Neural cell (in vitro differentiated cells): ENCODE data around the gene MBD6. TPM values are rescaled to one million over a fixed set of nuclear protein-coding genes. Genes with fewer than 3 reads are reported as not detected.
A peak's percentile ranks its signal among the peaks of the same experiment; 100 is the strongest.

Source experiments
- H2AFZ ChIP-seq: fragments of 200-600, 300-800 bp; sonication (generic), shearing (Covaris generic); 2 replicates; pipeline ENCODE4 v1.6.0; 2014; ENCODE audit warnings: low read depth, mild to moderate bottlenecking, antibody characterized with exemption, low read length, moderate library complexity
- H3F3A ChIP-seq: fragments of 200-600 bp; shearing (Covaris generic); 2 replicates; pipeline ENCODE4 v1.6.1; 2016; ENCODE audit warnings: mild to moderate bottlenecking, moderate library complexity, mixed read lengths, antibody characterized with exemption, low read length; ENCODE audit not compliant: insufficient read depth, poor library complexity, severe bottlenecking
- H3K27ac ChIP-seq: fragments of 200-600, 300-800 bp; sonication (generic), shearing (Covaris generic); 2 replicates; pipeline ENCODE4 v1.5.1; 2014; ENCODE audit warnings: mild to moderate bottlenecking, low read length, moderate library complexity
- H3K27me3 ChIP-seq: fragments of 300-800, 200-600 bp; sonication (generic), shearing (Covaris generic); 2 replicates; pipeline ENCODE4 v1.6.0; 2014; ENCODE audit warnings: mild to moderate bottlenecking, low read depth, low read length, moderate library complexity; ENCODE audit not compliant: insufficient read depth
- H3K36me3 ChIP-seq: fragments of 300-800, 200-600 bp; sonication (generic), shearing (Covaris generic); 2 replicates; pipeline ENCODE4 v1.5.1; 2014; ENCODE audit warnings: mild to moderate bottlenecking, antibody characterized with exemption, low read length, moderate library complexity; ENCODE audit not compliant: insufficient read depth
- H3K4me2 ChIP-seq: fragments of 300-800, 200-600 bp; sonication (generic), shearing (Covaris generic); 2 replicates; pipeline ENCODE4 v1.6.0; 2014; ENCODE audit warnings: mild to moderate bottlenecking, low read length
- H3K4me3 ChIP-seq: fragments of 300-800, 200-600 bp; sonication (generic), shearing (Covaris generic); 2 replicates; pipeline ENCODE4 v1.5.1; 2014; ENCODE audit warnings: mild to moderate bottlenecking, low read length, moderate library complexity
- H3K79me2 ChIP-seq: fragments of 200-600 bp; shearing (Covaris generic); replicated peaks from 2 replicates; pipeline ENCODE4 v1.6.0; 2014; ENCODE audit warnings: mild to moderate bottlenecking, low read length, moderate library complexity; ENCODE audit not compliant: insufficient read depth
- H3K9ac ChIP-seq: fragments of 300-800, 200-600 bp; sonication (generic), shearing (Covaris generic); 2 replicates; pipeline ENCODE4 v1.6.1; 2016; ENCODE audit warnings: mild to moderate bottlenecking, low read length, mixed read lengths
- H3K9me2 ChIP-seq: fragments of 200-600 bp; shearing (Covaris generic); 2 replicates; pipeline ENCODE4 v1.6.1; 2016; ENCODE audit warnings: mild to moderate bottlenecking, low read length, mixed read lengths; ENCODE audit not compliant: insufficient read depth
- H3K9me3 ChIP-seq: fragments of 200-600, 300-800 bp; sonication (generic), shearing (Covaris generic); 2 replicates; pipeline ENCODE4 v1.6.1; 2016; ENCODE audit warnings: mild to moderate bottlenecking, mixed run types, low read length, moderate library complexity, mixed read lengths
- H4K20me1 ChIP-seq: fragments of 200-600 bp; shearing (Covaris generic); 2 replicates; pipeline ENCODE4 v1.6.1; 2016; ENCODE audit warnings: mild to moderate bottlenecking, mixed run types; ENCODE audit not compliant: insufficient read depth
- CTCF ChIP-seq: fragments of 450-650 bp; IDR thresholded peaks from 2 replicates; pipeline ENCODE4 v1.5.1; 2014; ENCODE audit warnings: antibody characterized with exemption, mild to moderate bottlenecking, moderate library complexity; ENCODE audit not compliant: poor library complexity, severe bottlenecking
- EZH2 ChIP-seq: fragments of 200-600, 300-800 bp; shearing (Covaris generic), sonication (generic); IDR thresholded peaks from 2 replicates; pipeline ENCODE4 v1.6.1; 2014; ENCODE audit warnings: antibody characterized with exemption, low read length, borderline replicate concordance, mild to moderate bottlenecking; ENCODE audit not compliant: insufficient read depth, poor library complexity, severe bottlenecking
- MXI1 ChIP-seq: fragments of 450-650 bp; conservative IDR thresholded peaks from 2 replicates; pipeline ENCODE4 v1.6.1; 2014; ENCODE audit warnings: antibody characterized with exemption, mild to moderate bottlenecking; ENCODE audit not compliant: poor library complexity, severe bottlenecking
- POLR2AphosphoS5 ChIP-seq: IDR thresholded peaks from 2 replicates; pipeline ENCODE4 v1.6.1; 2012
- RAD21 ChIP-seq: fragments of 450-650 bp; conservative IDR thresholded peaks from 2 replicates; pipeline ENCODE4 v1.6.1; 2014; ENCODE audit warnings: antibody characterized with exemption, mild to moderate bottlenecking, moderate library complexity
- SMC3 ChIP-seq: fragments of 450-650 bp; conservative IDR thresholded peaks from 2 replicates; pipeline ENCODE4 v1.6.1; 2014; ENCODE audit warnings: antibody characterized with exemption, mild to moderate bottlenecking, moderate library complexity; ENCODE audit not compliant: poor library complexity
- TAF1 ChIP-seq: IDR thresholded peaks from 2 replicates; pipeline ENCODE4 v1.6.1; 2012; ENCODE audit warnings: low read depth
- polyA plus RNA-seq: library from polyadenylated mRNA; depleted of rRNA; stranded (reverse); fragments of >200 nt; gene quantifications from 2 replicates; pipeline ENCODE4 v1.2.3, GENCODE V29; 2014

Gene MBD6
- polyA plus RNA-seq, 1 donor from 2014 or later: 2.1 TPM

GRCh38 chr12:57476162-57476992, 46.2 kb upstream of the MBD6 start:
- no peaks in the 10 kb centered on the region for H4K20me1 ChIP-seq
- H3K36me3 ChIP-seq: no peaks in the 10 kb centered on the region
- H3K4me2 ChIP-seq: no peak overlapping the region
- no peak for TF ChIP-seq SMC3
- no peak for TF ChIP-seq POLR2AphosphoS5
- TF ChIP-seq MXI1: no peak
- no peak for TF ChIP-seq EZH2
- TF ChIP-seq CTCF: no peak
- TF ChIP-seq RAD21: no peak
- no peak for TF ChIP-seq TAF1
- no peaks in the 10 kb centered on the region for H3K9me2 ChIP-seq
- no peak overlapping the region for H3K27ac ChIP-seq
- H3K27me3 ChIP-seq: peaks cover 91% of the 10 kb centered on the region
- H3K9me3 ChIP-seq: no peaks in the 10 kb centered on the region
- peak overlapping the region; percentile 61 for H3K4me3 ChIP-seq
- H3K9ac ChIP-seq: no peak overlapping the region
- no peak overlapping the region for H2AFZ ChIP-seq
- no peaks in the 10 kb centered on the region for H3F3A ChIP-seq
- no peaks in the 10 kb centered on the region for H3K79me2 ChIP-seq

GRCh38 chr12:57476993-57477709, 45.5 kb upstream of the MBD6 start:
- no peak overlapping the region for H3K27ac ChIP-seq
- no peak overlapping the region for H2AFZ ChIP-seq
- H3K4me3 ChIP-seq: no peak overlapping the region
- H3K27me3 ChIP-seq: peaks cover 87% of the 10 kb centered on the region
- no peaks in the 10 kb centered on the region for H3K9me2 ChIP-seq
- no peaks in the 10 kb centered on the region for H3K36me3 ChIP-seq
- H3F3A ChIP-seq: no peaks in the 10 kb centered on the region
- H3K9ac ChIP-seq: no peak overlapping the region
- H3K4me2 ChIP-seq: no peak overlapping the region
- TF ChIP-seq CTCF: no peak
- TF ChIP-seq POLR2AphosphoS5: no peak
- no peaks in the 10 kb centered on the region for H4K20me1 ChIP-seq
- no peaks in the 10 kb centered on the region for H3K79me2 ChIP-seq
- no peaks in the 10 kb centered on the region for H3K9me3 ChIP-seq
